Ammon's horn (tissue), 1 donor: ENCODE measurements around the gene ADCY2.

ENCODE experiments used
- DNase-seq: peaks from one replicate; pipeline ENCODE4 v3.0.0-alpha.2; 2016; ENCODE audit warnings: low spot score

The ADCY2 gene

GRCh38 chr5:7437836-7438235, 41.9 kb downstream of the ADCY2 start:
- DNase-seq = no peak

- DNase-seq = no peak
Measured at GRCh38 chr5:7445068-7445467, 49.1 kb downstream of the ADCY2 start.

- no peak for DNase-seq
Measured at GRCh38 chr5:7445831-7446230, 49.9 kb downstream of the ADCY2 start.

GRCh38 chr5:7446913-7447312, 51.0 kb downstream of the ADCY2 start:
- DNase-seq = no peak

- no peak for DNase-seq
Measured at GRCh38 chr5:7453947-7454346, 58.0 kb downstream of the ADCY2 start.

- no peak for DNase-seq
Measured at GRCh38 chr5:7456206-7456605, 60.3 kb downstream of the ADCY2 start.

- DNase-seq = no peak
Measured at GRCh38 chr5:7461371-7461770, 65.4 kb downstream of the ADCY2 start.

- DNase-seq = no peak
Measured at GRCh38 chr5:7462758-7463157, 66.8 kb downstream of the ADCY2 start.

GRCh38 chr5:7464182-7464581, 68.2 kb downstream of the ADCY2 start:
- no peak for DNase-seq

GRCh38 chr5:7467179-7467578, 71.2 kb downstream of the ADCY2 start:
- DNase-seq = no peak

- no peak for DNase-seq
Measured at GRCh38 chr5:7468742-7469141, 72.8 kb downstream of the ADCY2 start.

- no peak for DNase-seq
Measured at GRCh38 chr5:7471710-7472109, 75.8 kb downstream of the ADCY2 start.

GRCh38 chr5:7473115-7473514, 77.2 kb downstream of the ADCY2 start:
- DNase-seq = no peak

GRCh38 chr5:7473668-7474215, 77.8 kb downstream of the ADCY2 start:
- DNase-seq = no peak

GRCh38 chr5:7474821-7475403, 79.0 kb downstream of the ADCY2 start:
- no peak for DNase-seq

- no peak for DNase-seq
Measured at GRCh38 chr5:7478459-7478858, 82.5 kb downstream of the ADCY2 start.

- DNase-seq = no peak
Measured at GRCh38 chr5:7488734-7489133, 92.8 kb downstream of the ADCY2 start.

GRCh38 chr5:7492371-7492770, 96.4 kb downstream of the ADCY2 start:
- DNase-seq = no peak

- DNase-seq = no peak
Measured at GRCh38 chr5:7493081-7493480, 97.1 kb downstream of the ADCY2 start.

- no peak for DNase-seq
Measured at GRCh38 chr5:7493622-7494021, 97.7 kb downstream of the ADCY2 start.

- no peak for DNase-seq
Measured at GRCh38 chr5:7494481-7495130, 98.7 kb downstream of the ADCY2 start.

- DNase-seq = no peak
Measured at GRCh38 chr5:7495131-7495517, 99.2 kb downstream of the ADCY2 start.

GRCh38 chr5:7500256-7500655, 104.3 kb downstream of the ADCY2 start:
- no peak for DNase-seq

- DNase-seq = no peak
Measured at GRCh38 chr5:7501061-7501460, 105.1 kb downstream of the ADCY2 start.
